NCI-H526 (cell line): Measurements from ENCODE around the gene CNN3.
"Not testable (repeated sequence)": the region's sequence is repeated elsewhere in the genome, so short reads cannot be mapped to it uniquely, and the experiment has no call there.

Experiments
- DNase-seq, 2 experiments: peaks; one replicate each; lab custom pipeline; 2025; lab: John Stamatoyannopoulos, UW

The CNN3 gene

DNA sequence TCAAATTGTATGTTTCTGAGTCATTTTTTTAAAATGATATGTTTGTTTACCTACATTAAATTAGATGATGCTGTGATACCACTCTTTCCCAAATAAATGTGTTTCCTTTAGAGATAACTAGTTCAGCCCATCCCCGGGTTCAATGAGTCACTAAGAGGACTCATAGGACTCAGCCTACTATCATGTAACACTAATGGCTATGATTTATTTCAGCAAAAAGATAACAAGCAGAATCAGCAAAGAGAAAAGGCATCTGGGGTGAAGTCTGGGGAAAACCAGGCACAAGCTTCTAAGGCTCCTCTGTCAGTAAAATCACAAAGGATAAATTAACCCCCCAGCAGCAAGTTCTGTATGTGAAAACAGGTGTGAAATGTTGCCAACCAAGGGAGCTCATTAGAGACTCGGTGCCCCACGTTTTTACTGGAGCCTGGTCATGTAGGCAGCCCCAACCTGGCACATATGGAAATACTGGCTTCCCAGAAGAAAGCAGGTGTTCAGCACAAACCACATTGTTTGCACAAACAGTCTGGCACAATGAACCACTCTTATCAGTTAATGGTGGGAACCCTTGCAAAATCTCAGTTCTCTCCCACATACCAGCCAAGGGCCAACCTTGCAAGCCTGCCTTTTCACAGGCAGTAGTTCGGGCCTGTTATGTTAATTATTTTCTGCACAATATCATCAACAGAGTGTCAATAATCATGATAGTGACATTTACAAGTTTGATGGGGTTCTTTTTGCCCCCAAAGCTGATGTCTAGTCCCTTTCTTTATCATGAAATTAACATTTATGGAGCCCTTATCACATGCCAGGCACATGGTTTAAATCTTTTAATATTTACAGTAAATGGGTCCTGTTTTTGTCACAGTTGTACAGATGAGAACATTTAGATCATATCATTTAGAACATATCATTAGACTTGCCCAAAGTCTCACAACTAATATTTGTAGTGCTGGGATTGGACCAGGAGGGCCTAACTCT, 23.1 kb upstream of the CNN3 start:
- DNase-seq, result peak; percentile 92 to 93

DNA sequence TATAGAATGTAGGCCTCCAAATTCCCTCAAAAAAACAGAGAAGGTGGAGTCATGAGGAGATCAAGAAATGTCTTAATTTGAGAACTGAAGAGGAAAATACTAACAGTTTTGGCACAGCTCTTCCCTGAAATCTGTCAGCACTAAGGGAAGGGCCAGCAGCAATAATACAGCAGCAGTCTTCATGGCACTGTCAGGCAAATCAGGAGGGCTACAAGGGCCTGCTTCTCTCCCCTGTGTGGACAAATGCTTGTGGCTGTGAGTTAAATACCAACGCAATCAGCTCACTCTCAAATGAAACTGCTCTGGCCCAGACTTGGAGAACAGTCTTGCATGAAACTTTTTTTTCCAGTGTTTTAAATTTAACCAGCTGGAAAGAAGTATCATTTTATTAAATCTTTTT, 20.5 kb upstream of the CNN3 start:
- peak in 1 of 2 experiments; percentile 48 for DNase-seq

DNA sequence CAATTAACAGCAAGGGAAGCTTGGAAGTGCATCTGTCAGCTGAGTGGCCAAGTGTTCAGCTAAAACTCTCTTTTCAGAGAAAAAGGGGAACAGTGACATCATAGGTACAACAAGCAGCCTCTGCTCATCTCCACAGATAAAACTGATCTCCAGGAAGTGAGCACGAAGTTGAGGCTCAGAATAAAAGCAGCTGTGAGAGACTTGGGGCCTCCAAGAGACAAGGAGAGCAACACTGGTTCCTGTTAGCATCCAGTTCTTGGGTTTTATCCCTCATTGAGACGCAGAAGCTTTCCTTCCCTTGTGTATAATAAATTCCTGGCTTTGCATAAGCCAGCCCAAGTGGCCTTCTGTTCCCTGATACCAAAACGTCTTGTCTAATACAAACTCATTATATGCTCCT, 20.0 kb upstream of the CNN3 start:
- DNase-seq, result peak; percentile 5 to 44

DNA sequence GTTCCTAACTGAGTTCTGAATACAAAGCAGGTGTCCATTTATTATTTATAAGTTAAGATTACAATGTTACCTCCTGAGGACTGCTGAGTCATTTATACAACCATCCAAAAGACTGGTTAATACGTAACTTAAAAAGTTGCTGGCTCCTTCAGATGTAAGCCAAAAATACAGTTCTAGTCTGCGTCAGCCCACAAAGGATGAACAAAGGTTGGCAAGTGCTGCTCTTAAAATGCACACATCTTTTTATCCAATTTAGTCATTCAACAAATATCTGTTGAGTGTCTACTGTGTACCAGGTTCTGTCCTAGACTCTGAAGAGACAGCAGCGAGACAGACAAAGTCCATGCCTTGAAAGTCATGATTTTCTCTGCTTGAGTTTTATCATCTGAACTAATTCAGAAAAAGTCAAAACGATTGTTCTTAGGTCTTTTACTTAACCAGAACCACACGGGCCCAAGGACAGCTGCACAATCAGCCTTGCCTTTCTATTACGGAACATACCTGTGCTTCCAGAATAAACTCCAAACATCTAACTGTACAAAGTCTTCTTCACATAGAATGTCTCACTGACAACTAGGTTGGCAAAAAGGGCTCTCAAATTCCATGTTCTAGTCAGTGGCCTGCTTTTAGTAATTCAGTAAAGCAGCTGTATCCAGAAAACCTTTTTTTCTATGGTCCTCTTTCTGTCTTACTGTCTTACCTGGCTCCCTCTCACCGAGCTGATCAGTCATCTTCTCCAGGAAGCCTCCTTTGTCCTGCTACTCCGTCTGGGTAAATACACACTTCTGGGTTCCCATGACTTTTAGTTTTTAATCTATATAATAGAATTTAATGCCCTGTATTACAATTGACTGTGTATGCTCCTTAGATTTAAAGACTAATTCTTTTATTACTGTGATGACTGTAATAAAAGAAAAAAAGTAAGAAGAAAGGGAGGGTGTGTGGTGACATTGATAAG, 15.5 kb upstream of the CNN3 start:
- DNase-seq, result no peak

DNA sequence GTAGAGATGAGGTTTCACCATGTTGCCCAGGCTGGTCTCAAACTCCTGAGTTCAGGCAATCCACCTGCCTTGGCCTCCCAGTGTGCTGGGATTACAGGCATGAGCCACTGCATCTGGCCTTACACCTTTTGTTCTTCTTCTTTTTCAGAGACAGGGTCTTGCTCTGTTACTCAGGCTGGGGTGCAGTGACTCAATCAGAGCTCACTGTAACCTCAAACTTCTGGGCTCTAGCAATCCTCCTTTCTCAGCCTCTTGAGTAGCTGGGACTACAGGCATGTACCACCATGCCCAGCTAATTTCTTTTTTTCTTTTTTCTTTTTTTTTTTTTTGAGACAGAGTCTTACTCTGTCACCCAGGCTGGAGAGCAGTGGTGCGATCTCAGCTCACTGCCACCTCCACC, 14.6 kb upstream of the CNN3 start:
- DNase-seq, result not testable (repeated sequence)

DNA sequence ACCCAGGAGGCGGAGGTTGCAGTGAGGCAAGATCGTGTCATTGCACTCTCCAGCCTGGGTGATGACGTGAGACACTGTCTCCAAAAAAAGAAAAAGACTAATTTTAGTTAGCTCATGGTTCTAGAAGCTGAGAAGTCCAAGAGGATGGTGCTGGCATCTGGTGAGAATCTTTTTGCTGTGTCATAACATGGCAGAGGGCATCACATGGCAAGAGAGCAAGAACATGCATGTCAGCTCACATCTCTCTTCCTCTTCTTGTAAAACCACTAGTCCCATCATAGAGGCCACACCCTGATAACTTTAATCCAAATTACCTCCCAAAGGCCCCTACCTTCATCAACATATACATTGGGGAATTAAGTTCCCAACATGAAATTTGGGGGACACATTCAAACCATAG, 13.8 kb upstream of the CNN3 start:
- no peak for DNase-seq

DNA sequence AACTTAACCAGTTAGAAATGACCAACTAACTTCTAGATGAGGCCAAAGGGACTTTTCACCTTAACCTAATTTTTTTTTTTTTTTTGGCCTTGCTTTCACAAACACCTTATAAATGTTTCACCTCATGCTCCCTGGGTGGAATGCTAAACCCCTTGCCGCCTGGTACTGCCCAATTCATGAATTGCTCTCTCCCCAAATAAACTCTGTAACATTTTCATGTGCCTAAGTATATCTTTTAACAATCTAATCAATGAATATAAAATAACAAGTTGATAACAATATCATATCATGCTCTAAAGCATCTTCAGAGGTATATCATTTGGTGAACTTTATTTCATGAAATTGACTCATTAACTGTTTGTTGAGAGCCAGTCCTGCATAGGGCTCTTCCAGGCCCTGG, 10.9 kb upstream of the CNN3 start:
- no peak for DNase-seq

DNA sequence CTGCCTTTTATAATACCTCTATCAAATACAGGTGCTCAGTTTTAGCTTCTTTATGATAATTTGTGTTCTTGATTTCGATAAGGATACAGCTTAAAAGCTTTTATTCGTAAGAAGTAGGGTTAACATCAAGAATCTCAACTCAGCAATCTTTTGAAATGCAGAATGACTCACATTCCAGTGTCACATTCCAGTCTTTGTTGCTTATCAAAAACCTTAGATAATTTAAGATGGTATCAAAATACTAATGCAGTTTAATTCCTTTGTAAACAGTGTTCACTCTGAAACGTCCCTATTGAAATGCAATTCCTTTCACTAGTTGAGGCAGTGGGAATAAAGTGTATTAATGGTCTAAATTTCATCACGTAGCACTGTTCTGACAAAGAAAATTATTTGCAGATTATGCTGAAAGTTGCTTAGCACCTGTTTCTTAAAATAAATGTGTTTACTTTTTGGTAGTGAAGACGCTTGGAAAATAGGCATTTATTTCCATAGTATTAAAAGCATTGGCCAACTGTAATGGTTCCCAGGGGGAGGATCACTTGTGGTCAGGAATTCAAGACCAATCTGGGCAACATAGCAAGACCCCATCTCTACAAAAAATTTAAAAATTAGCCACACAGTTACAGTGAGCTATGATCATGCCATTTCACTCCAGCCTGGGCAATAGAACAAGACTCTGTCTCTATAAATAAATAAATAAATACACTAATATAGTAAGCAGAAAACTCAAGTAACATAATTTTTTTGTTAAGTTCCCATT, 10.1 kb upstream of the CNN3 start:
- no peak for DNase-seq

DNA sequence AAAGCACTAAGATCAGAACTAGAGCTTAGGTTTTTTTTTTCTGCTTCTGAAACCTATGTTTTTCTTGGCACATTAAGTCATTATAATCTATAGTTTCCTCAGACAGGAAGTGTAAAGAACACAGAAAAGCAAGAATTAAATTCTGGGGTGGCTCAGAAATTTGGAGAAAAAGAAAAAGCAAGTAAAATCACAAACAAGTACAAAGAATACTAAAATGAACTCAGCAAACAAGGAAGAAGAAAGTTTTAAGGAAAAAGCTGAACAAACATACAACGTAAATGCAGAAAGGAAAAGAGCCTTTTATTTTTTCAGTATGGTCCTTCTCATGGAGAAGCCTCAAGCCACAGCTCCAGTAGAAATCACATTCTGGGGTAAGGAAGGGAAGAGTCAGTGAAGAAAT, 8.6 kb upstream of the CNN3 start:
- no peak for DNase-seq

DNA sequence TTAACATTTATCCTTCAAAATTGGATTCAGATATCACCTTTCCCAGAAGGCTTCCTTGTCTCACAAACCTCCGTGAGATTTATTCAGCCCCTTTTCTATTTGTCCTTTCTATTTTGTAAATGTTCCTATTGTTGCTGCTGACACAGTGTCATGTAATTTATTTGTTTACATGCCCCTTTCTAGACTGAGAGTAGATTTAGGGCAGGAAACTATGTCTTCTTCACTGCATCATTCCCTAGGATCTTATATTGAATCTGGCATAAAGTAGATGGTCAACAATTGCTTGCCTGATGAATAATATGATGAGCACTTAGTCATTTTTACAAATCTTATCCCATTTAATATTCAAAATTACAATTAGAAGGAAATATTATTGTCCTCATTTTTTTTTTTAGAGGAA, 8.1 kb upstream of the CNN3 start:
- DNase-seq, result no peak

DNA sequence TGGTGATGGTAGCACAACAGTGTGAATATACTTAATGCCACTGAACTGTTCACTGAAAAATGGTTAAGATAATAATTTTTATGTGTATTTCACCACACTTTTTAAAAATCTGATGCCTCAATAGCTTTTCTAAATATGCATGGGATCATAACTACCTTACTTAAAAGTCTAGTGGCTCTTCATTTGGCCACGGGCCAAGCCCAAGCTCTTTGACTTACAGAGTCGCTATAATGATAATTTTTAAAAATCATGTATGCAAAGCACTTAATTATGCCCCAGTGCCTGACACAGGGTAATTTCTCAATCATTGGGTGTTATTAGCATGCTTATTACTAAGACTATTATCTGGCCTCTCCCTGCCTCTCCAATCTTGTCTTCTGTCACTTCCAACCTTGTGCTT, 7.6 kb upstream of the CNN3 start:
- DNase-seq, result no peak

DNA sequence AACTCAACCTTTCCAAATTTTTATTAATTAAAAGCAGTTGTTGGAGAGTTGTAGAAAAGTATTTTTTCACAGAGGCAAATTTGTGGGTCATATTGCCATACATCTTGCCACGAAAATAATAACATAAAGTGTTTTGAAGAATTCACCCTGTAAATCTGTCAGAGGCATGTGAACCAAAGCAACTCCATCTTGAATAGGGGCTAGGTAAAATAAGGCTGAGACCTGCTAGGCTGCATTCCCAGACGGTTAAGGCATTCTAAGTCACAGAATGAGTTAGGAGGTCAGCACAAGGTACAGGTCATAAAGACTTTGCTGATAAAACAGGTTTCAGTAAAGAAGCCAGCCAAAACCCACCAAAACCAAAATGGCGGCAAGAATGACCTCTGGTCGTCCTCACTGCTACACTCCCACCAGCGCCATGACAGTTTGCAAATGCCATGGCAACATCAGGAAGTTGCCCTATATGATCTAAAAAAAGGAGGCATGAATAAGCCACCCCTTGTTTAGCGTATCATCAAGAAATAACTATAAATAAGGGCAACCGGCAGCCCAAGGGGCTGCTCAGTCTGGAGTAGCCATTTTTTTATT, 4.4 kb upstream of the CNN3 start:
- DNase-seq, result no peak

DNA sequence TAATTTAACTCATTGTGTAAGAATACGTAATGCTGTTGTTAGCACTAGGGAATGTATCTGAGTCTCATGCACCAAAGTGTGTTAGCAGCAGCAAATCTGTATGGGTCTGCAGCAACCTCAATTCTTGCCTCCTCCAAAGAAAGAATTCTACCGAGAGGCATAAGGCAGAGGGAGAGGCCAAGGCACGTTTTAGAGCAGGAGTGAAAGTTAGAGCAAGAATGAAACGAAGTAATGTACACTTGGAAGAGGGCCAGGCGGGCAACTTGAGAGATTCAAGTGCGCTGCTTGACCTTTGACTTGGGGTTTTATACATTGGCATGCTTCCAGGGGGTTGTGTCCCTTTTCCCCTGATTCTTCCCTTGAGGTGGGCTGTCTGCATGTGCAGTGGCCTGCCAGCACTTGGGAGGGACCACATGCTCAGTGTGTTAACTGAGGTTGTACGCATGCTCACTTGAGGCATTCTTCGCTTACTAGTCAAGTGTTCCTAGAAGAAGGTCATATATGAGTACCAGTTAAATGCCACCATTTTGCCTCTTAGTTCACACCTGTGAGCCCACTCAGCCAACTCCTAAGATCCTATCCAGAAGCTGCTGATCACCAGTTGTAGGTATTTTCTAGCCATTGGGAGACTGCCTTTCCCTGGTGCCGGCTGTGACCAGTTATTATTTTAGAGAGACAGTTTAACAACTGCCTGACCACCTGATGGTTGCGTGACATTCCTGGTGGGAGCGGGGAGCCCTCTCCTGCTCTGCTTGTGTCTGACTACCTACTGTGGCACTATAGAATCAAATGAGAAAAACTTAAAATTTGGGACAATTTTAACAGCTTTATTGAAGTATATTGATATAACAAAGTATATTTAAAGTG, 2.7 kb upstream of the CNN3 start:
- no peak for DNase-seq

DNA sequence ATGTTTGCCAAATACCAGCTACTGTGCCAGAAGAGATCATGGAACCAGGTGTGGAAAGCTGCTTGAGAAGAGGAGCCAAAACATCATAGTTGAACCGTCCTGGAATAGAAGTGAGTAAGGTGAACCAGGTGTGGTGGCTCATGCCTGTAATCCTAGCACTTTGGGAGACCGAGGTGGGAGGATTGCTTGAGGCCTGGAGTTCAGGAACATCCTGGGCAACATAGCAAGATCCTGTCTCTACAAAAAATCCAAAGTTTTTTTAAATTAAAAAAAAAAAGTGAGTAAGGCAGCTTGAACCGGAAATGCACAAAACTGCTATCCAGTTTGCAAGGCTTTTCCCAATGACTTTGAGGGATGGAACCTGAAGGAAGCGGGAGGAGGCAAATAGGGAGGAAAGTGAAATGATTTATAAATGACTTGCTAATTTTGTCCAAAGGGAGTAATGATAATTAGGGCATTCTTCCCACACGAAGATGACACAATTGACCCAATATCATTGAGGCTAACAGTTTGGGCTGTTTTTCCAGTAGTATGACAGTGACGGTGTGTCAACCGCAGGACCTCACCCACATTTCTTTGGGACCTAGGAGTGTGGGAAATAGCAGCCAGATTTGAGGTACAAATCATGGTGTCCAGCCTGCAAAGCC, 1.5 kb upstream of the CNN3 start:
- DNase-seq, result no peak

DNA sequence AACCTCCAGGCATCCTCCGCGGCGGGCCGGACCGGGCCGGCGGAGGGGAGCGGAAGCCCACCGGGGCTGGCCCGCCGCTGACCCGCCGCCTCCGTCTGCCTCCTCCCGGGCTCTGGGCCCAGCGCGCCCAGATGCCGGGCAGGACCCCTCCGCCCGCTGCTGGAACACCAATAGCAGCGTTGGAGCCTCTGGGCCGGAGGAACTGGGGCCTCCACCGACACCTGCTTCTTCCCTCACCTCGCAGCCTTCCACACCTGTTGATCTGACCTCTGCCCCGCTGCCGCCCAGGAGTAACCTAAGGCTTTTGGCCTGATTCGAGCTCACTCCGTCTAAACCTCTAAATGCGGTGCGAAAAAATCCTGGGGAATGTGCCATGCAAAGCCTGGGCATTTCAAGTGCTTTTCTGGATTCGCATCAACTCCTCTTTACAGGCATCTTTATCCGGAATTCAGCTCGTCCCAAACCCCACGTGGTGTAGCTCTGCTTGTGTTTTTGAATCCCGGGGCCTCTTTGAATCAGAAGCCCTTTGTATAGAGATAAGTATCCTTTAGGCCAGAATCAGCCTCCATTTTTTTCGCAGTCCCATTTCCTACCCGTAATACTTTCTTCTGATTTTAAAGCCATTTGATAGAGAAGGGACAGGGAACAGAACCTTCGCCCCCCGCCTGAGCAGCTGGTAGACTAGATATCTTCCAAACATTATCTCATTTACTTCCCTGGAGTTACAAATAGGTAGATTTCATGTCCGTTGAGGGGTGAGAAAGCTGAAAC, 680 bp upstream of the CNN3 start:
- DNase-seq, result peak; percentile 65 to 89

DNA sequence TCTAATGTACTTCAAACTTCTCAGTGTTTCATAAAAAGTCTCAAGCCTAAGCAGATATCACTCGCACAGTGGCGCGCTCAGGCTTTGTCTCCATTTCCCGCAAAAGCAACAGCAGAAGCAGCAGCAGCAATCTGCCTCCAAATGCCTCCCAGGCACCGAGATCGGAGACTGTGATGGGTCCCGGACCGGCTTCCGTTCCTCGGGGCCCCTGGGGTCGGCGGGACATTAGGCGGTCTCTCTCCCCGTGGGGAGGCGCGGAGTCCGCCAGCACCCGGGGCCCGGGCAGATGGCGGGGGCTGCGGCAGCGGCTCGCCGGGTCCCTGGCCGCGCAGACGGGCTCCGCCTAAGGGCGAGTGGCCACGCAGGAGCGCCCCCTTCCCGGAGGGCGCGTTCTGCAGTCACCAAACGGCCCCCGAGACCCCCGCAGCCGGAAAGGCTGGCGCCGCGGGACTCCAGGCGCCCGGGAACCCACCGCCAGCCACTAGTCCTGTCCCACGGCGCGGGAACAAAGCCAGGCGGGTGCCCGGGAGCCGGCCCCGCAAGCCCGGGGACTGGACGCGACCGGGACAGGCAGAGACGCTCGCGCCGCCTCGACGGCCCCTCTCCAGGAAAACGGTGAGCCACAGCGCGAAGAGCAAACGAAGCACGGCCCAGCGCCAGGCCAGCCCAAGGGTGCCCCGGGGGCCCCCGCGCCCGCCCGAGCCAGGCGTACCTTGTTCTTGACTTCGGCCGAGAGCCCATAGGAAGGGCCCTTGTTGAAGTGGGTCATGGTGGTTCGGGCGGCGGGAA, 590 bp downstream of the CNN3 start:
- peak; percentile 40 to 87 for DNase-seq

DNA sequence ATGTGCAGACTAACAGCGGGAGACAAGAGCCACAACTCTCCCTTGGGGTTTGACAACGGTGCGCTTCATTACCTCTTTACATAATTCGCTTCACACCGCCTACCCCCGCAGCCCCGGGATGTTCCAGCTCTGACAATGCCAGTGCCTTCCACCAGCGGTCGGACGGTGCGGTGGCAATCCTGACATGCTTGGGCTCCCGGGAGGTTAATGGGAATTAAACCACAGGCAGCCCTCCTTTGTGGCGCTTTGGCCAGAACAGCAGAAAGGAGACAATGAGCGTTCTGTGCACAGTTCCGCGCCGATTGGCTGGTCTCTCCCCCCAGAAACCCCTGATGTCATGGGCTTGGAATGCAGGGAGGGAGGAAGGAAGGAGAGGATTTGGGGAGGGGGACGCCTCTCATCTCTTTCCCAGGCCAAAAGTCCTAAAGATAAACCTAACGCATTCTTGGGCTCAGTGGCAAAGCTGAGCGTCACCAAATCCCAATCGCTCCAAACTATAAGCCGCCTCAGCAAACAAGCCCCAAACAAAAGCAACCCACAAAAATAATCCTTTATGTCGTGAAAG, 1.3 kb downstream of the CNN3 start:
- peak; percentile 83 to 89 for DNase-seq

DNA sequence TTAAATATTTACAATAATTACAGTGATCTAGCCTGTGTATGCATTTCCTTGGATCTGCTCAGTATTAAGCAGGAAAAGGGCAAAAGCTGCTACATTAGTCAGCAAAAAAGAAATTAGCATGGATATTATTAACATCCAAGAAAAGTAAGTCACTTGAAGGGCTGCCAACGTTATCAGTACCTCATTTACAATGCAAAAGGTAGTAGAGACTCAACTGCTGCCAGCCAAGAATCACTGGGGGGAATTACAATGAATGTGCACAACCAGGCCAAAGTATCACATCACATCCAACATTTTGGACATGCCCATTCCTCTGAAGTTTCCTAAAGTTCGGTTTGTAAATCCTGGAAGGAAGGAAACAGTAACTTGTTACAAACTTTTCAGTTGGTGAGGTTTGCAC, 1.9 kb downstream of the CNN3 start:
- peak; percentile 50 to 73 for DNase-seq
